Heart right ventricle (tissue), 16 donors: ENCODE results near the gene TCF25. TPM values are rescaled to one million over a fixed set of nuclear protein-coding genes. Genes with fewer than 3 reads are reported as not detected.

ENCODE experiments used
- ATAC-seq, 8 donors: fragments of 200-7000 bp; cut with Tn5 transposase; one replicate each; pipeline ENCODE4 v1.9.1; 2020; ENCODE audit warnings: mild to moderate bottlenecking in 8 of 8, moderate library complexity in 8 of 8, moderate number of reproducible peaks in 1 of 8
- DNase-seq, 2 donors: peaks; one replicate each; pipeline ENCODE4 v3.0.0-alpha.2; 2020
- H3K27ac ChIP-seq, 10 donors: fragments of 200-600 bp; sonication (generic) in 2 of 10; one replicate each; pipeline versions ENCODE4 v1.5.0 to v1.8.0; 2020 to 2022; ENCODE audit warnings: mild to moderate bottlenecking in 3 of 10
- H3K27me3 ChIP-seq, 7 donors: fragments of 200-600 bp; one replicate each; pipeline ENCODE4 v1.8.0; 2021 to 2022; ENCODE audit warnings: mild to moderate bottlenecking in 2 of 7
- H3K36me3 ChIP-seq, 9 donors: fragments of 200-600 bp; sonication (generic) in 1 of 9; one replicate each; pipeline versions ENCODE4 v1.5.0 to v1.8.0; 2020 to 2022; ENCODE audit warnings: mild to moderate bottlenecking in 2 of 9
- H3K4me1 ChIP-seq, 9 donors: fragments of 200-600 bp; sonication (generic) in 1 of 9; one replicate each; pipeline versions ENCODE4 v1.5.0 to v1.8.0; 2020 to 2022; ENCODE audit warnings: mild to moderate bottlenecking in 4 of 9
- H3K4me3 ChIP-seq, 10 donors: fragments of 200-600 bp; sonication (generic) in 2 of 10; one replicate each; pipeline versions ENCODE4 v1.5.0 to v1.8.0; 2020 to 2022; ENCODE audit warnings: mild to moderate bottlenecking in 7 of 10, moderate library complexity in 2 of 10
- H3K9me3 ChIP-seq, 11 donors: fragments of 200-600 bp in 10 of 11; sonication (generic) in 2 of 11; one replicate each; pipeline versions ENCODE4 v1.5.0 to v1.8.0; 2013 to 2022; ENCODE audit warnings: mild to moderate bottlenecking in 2 of 11, control low read depth in 1 of 11, moderate library complexity in 1 of 11
- CTCF ChIP-seq, 9 donors: fragments of 200-600 bp; sonication (generic) in 2 of 9; IDR thresholded peaks; one replicate each; pipeline versions ENCODE4 v1.5.0 to v1.8.0; 2021 to 2022; ENCODE audit warnings: antibody characterized with exemption in 9 of 9, mild to moderate bottlenecking in 5 of 9, moderate library complexity in 1 of 9
- WGBS, 2 donors: extraction: QIAGEN DNeasy Blood & Tissue Kit; methylation state at CpG; one replicate each; pipeline ENCODE4 v1.1.7; 2013; ENCODE audit warnings: inconsistent platforms in 1 of 2; 5-methylcytosine and 5-hydroxymethylcytosine counted together
- intact Hi-C, 10 donors: fragments of 100-400 bp; cut with DNase I; formaldehyde crosslinking; loops; one replicate each; pipeline versions ENCODE4 v1.11.1 to v1.14.2; 2022
- polyA plus RNA-seq, 2 donors: library from polyadenylated mRNA; stranded (reverse); fragments of 200-250 nt; gene quantifications; one replicate each; pipeline ENCODE4 v1.2.3, GENCODE V29; 2013
- total RNA-seq, 10 donors: library from RNA; stranded (reverse); fragmentation: NEBNext Ultra II Directional in 3 of 10; extraction: Animal tissue kit (Norgen Biotek cat#: 25700) in 3 of 10; gene quantifications; one replicate each; pipeline versions ENCODE4 v1.2.1 to v1.2.4, GENCODE V29; 2021 to 2023
- donor health status: Arrhythmogenic right ventricular cardiomyopathy.
- donor health status: ischemic (EF 13 %, LVEDD 7.1; RV severe dilation, severe dysfunction).
- donor health status: healthy with polysubstance abuse.
- donor health status: DM: no; HTN: yes; CAD: no.
- donor health status: DM: no; HTN: no; CAD: no.
- donor health status: ischemic (EF 25% LVEDD 6.9; RV normal size, moderate dysfunction).
- donor health status: ischemic (EF 25% LVEDD 5.7; RV mildly dilated, moderate dysfunction).
- donor health status: healthy.
- donor health status: DM: yes; HTN: yes; CAD: no.
- donor health status: Ischemic cardiomyopathy.
- donor health status: ischemic (EF 35%, LVEDD 5.7; RV mildly dilated, moderate dysfunction).
- donor health status: nonischemic (EF 11% LVEDD 7.7; RV severe dilation, severe dysfunction).
- donor health status: DM: yes; HTN: yes; CAD: no.
- donor health status: PGD.
- donor health status: ischemic (EF 29% LVEDD 5.4; RV normal size, mild dysfunction).
- donor health status: nonischemic (EF 23%, LVEDD 6.1; RV moderate dilation, normal function).

The TCF25 gene
- total and polyA plus RNA-seq, 12 donors = 77.5 to 112 (median 94.8) TPM

GRCh38 chr16:89862732-89863131 is 10.7 kb upstream of the TCF25 start:
- TF ChIP-seq CTCF (IDR thresholded peaks at IDR 0.05) = no peak
- Histone ChIP-seq H3K36me3 (no peaks in the 10 kb centered on the region), H3K27me3 (no peaks in the 10 kb centered on the region), H3K9me3 (peaks cover 0 to 4% (median 2%) of the 10 kb centered on the region in 11 donors), H3K4me1 (peaks cover 0 to 32% (median 21%) of the 10 kb centered on the region in 9 donors), H3K4me3 (no peak overlapping the region), H3K27ac (peak overlapping the region in 6 of 10 donors; percentile 68 to 87 (median 80))
- ATAC-seq = no peak
- WGBS, 2 donors = 95 to 98% methylated on average over 6 of the region's 6 CpGs
- intact Hi-C loops = loop anchor here in 7 of 10 donors (5.0 to 10.0 kb wide), 7 partner anchors 65 to 160 kb away; partner anchors contain the start of gene SPATA2L (in 2 of the 7)
- DNase-seq = no peak

GRCh38 chr16:89863741-89864526 is 9.5 kb upstream of the TCF25 start:
- peak; percentile 35 to 37 for DNase-seq
- 46 to 48% methylated on average over 21 of the region's 21 CpGs for WGBS, 2 donors
- intact Hi-C loops = loop anchor here in 7 of 10 donors (5.0 to 10.0 kb wide), 7 partner anchors 67 to 162 kb away; partner anchors contain the start of gene SPATA2L (in 2 of the 7)

DNA sequence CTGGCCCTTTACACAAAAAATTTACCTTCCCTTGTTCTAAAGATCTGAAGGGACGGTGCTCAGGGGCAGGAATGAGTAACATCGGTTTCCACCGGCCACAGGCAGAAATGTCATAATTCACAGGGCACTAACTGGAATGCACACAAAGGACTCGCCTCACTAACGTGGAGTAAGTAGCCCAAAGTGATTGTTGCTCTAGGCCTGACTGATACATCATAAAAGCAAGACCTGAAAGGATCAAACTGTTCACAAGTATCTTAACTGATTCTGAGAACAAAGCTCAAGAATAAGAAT is 8.9 kb upstream of the TCF25 start:
- H3K4me1 ChIP-seq = peaks cover 0 to 32% (median 21%) of the 10 kb centered on the region in 9 donors
- H3K4me3 ChIP-seq = peak overlapping the region in 1 of 10 donors; percentile 22
- no peaks in the 10 kb centered on the region for H3K36me3 ChIP-seq
- H3K27ac ChIP-seq = peak overlapping the region in 9 of 10 donors; percentile 45 to 87 (median 79)
- WGBS, 2 donors = 62 to 73% methylated on average over 5 of the region's 5 CpGs
- no peak for ATAC-seq
- intact Hi-C loops = loop anchor here in 7 of 10 donors (5.0 to 10.0 kb wide), 7 partner anchors 67 to 162 kb away; partner anchors contain the start of gene SPATA2L (in 2 of the 7)
- no peaks in the 10 kb centered on the region for H3K27me3 ChIP-seq
- no peak for DNase-seq
- H3K9me3 ChIP-seq = peaks cover 0 to 12% (median 7%) of the 10 kb centered on the region in 11 donors
- no peak for TF ChIP-seq CTCF (IDR thresholded peaks at IDR 0.05)

More at GRCh38 chr16:89863741-89864526, 9.5 kb upstream of the TCF25 start:
- Histone ChIP-seq H3K27ac (peak overlapping the region; percentile 29 to 87 (median 74)), H3K27me3 (no peaks in the 10 kb centered on the region), H3K4me1 (peaks cover 0 to 32% (median 21%) of the 10 kb centered on the region in 9 donors), H3K36me3 (no peaks in the 10 kb centered on the region), H3K9me3 (peaks cover 0 to 12% (median 7%) of the 10 kb centered on the region in 11 donors), H3K4me3 (peak overlapping the region in 5 of 10 donors; percentile 11 to 24 (median 18))
- peak; percentile 16 to 80 (median 70) for ATAC-seq
- TF ChIP-seq CTCF (IDR thresholded peaks at IDR 0.05) = no peak

DNA sequence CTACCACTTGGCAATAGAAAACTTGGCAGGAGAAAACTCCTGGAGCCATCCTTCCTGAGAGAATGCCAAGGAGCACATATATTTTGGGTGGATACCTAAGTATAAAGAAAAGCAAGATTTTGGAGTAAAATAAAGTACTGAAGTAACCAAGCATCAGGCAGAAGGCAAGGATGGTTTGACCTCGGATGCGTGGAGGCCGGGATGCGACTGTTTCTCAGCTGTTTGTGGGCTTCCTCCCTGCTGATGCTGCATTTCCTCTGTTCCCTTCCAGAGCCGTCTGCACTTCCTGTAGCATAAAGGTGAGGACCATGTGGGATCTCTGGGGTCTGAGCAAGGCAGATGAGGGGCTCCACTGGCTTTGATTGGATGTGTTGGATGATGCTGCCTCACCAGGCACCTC is 5.5 kb upstream of the TCF25 start:
- 92 to 93% methylated on average over 5 of the region's 5 CpGs for WGBS, 2 donors
- no peak for TF ChIP-seq CTCF (IDR thresholded peaks at IDR 0.05)
- Histone ChIP-seq H3K36me3 (no peaks in the 10 kb centered on the region), H3K27me3 (no peaks in the 10 kb centered on the region), H3K27ac (no peak overlapping the region), H3K4me1 (peaks cover 0 to 32% (median 26%) of the 10 kb centered on the region in 9 donors), H3K4me3 (no peak overlapping the region), H3K9me3 (peaks cover 0 to 12% (median 7%) of the 10 kb centered on the region in 11 donors)
- no peak for DNase-seq
- intact Hi-C loops = loop anchor here in 1 of 10 donors (10.0 kb wide), 2 partner anchors 73 to 113 kb away; no protein-coding TSS in a partner anchor
- no peak for ATAC-seq
